ENCODE measurements around the gene TOM1. TPM values are rescaled to one million over a fixed set of nuclear protein-coding genes. Genes with fewer than 3 reads are reported as not detected.

The TOM1 gene
- polyA plus RNA-seq, 3 donors from 2014 or later = 24.5 to 31.2 (median 26.2) TPM

GRCh38 chr22:35397095-35397904, 97.6 kb downstream of the TOM1 start:
- H3K4me1 Mint-ChIP-seq = peaks cover 32 to 35% of the 10 kb centered on the region in 2 donors
- no peak for DNase-seq
- no peak overlapping the region for H3K4me3 Mint-ChIP-seq
- H3K36me3 Mint-ChIP-seq = peaks cover 0 to 9% (median 7%) of the 10 kb centered on the region in 3 donors
- peak overlapping the region in 1 of 6 donors; percentile 34 for H3K27ac Mint-ChIP-seq
- H3K27me3 Mint-ChIP-seq (ENCODE audit: low read depth in 3 of 3) = peaks cover 6 to 14% (median 7%) of the 10 kb centered on the region in 3 donors
- no peaks in the 10 kb centered on the region for H3K9me3 Mint-ChIP-seq

Other genes with a start within 250 kb of the TOM1 start
- not detected for gene ISX, start 233.7 kb upstream of the TOM1 start, polyA plus RNA-seq
- gene HMGXB4, start 42.4 kb upstream of the TOM1 start, polyA plus RNA-seq = 10 to 100 TPM; 13.1 to 16.0 (median 15.3) TPM
- 10 to 100 TPM in 2 of 3 donors, 1 to 10 TPM in 1; 5.3 to 12.8 (median 11.3) TPM for gene HMOX1, start 81.2 kb downstream of the TOM1 start, polyA plus RNA-seq
- 10 to 100 TPM; 39.0 to 65.3 (median 45.7) TPM for gene MCM5, start 100.2 kb downstream of the TOM1 start, polyA plus RNA-seq
- not detected for gene RASD2, start 240.9 kb downstream of the TOM1 start, polyA plus RNA-seq